Motor neuron (in vitro differentiated cells): ENCODE results near the gene MAGEB5. TPM values are rescaled to one million over a fixed set of nuclear protein-coding genes. Genes with fewer than 3 reads are reported as not detected.
"Not testable (repeated sequence)": the region's sequence is repeated elsewhere in the genome, so short reads cannot be mapped to it uniquely, and the experiment has no call there.

Experiments
- ATAC-seq, 8 experiments: fragments of 200-7000 bp; cut with Tn5 transposase; replicated peaks in 6 of 8; 2 replicates each; pipeline ENCODE4 v1.8.0; 2021; ENCODE audit warnings: mild to moderate bottlenecking in 8 of 8, moderate library complexity in 8 of 8
- H3K27ac ChIP-seq, 2 donors: fragments of 250-450 bp; sonication (Bioruptor Pico); 2 replicates each; pipeline ENCODE4 v1.9.0; 2021; ENCODE audit warnings: antibody characterized with exemption in 2 of 2, mild to moderate bottlenecking in 2 of 2, moderate library complexity in 1 of 2
- H3K4me1 ChIP-seq, 2 donors: fragments of 250-450 bp; sonication (Bioruptor Pico); replicated peaks in 1 of 2; 2 replicates each; pipeline ENCODE4 v1.6.1; 2021; ENCODE audit warnings: antibody characterized with exemption in 2 of 2, mild to moderate bottlenecking in 2 of 2, moderate library complexity in 1 of 2
- H3K4me3 ChIP-seq, 5 donors: fragments of 250-450 bp; sonication (Bioruptor Pico); 2 replicates each; pipeline ENCODE4 v1.9.0; 2021; ENCODE audit warnings: antibody characterized with exemption in 5 of 5, mild to moderate bottlenecking in 5 of 5, moderate library complexity in 4 of 5
- WGBS, 10 experiments: fragments of 450-650 bp; shearing (Covaris generic); methylation state at CpG; one replicate each; pipeline ENCODE4 v1.0.0; 2022; 5-methylcytosine and 5-hydroxymethylcytosine counted together
- in situ Hi-C, 9 experiments: fragments of 400-800 bp; cut with MboI; loops; one replicate each; pipeline ENCODE4 v1.15.0; 2021; ENCODE audit warnings: low sequenced_read_pairs in 9 of 9, low pct_unique_long_range_greater_than_20kb in 2 of 9; ENCODE audit not compliant: unreplicated experiment in 9 of 9
- total RNA-seq, 8 experiments: library from RNA; unstranded; fragments of 300-600 nt; gene quantifications; 2 replicates each; pipeline versions ENCODE4 v1.2.3 to v1.2.4, GENCODE V29; 2022

MAGEB5 gene, protein sequence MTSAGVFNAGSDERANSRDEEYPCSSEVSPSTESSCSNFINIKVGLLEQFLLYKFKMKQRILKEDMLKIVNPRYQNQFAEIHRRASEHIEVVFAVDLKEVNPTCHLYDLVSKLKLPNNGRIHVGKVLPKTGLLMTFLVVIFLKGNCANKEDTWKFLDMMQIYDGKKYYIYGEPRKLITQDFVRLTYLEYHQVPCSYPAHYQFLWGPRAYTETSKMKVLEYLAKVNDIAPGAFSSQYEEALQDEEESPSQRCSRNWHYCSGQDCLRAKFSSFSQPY
- total RNA-seq, result not detected

DNA sequence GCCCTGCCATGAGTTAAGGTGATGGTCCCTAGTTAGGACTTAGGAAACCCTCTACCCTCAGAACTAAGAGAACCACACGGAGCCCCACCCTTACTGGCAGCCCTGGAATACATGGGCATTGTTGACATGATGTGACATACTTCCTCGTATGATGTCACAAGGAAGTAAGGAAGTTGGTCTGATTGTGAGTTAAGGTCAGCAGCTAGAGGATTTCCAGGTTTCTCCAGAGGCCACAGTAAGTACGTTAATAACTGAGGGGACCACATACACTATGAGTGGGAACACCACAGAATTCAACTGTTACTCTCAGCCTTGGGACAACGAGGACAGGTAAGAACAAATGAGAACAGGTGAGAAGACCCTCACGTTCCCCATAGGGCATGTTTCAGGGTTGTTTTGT is at the start of gene MAGEB5:
Gene MAGEB5, plus strand, starts transcription at position 301 of the 400 bp plus-strand sequence. CDS start 1,133 bp downstream, outside the sequence.
- Histone ChIP-seq H3K27ac (no peak within 1 kb of the TSS), H3K4me3 (no peak within 1 kb of the TSS), H3K4me1 (no peaks in the 10 kb centered on the region)
- WGBS, 10 experiments, result 0 to 80% (median 12%) methylated on average over 1 to 4 of the region's 5 CpGs; no CpG with 5 or more reads in 6 of the 10 experiments
- in situ Hi-C loops, result no loop called here
- no peak for ATAC-seq

DNA sequence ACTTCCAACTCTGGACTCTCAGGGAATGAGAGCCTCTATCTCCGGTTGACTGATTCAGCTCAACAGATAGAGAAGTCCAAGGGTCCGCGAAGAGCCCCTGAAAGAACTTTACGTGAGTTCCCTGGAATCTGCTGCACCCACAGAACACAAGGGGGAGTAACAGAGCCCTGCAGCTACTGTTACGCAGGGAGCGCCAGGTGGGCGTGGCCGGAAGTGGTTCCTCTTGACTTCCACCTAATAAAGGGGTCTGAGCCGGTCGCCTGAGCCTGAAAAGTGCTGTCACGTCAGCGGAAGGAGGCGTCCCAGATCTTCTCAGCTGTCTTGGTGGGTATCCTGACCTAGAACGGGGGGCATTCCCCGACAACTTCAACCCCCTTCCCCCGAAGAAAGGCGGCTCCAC is 23.8 kb upstream of the MAGEB5 start, which contains the start of gene MAGEB6:
Gene MAGEB6, plus strand, starts transcription at position 237 of the 400 bp plus-strand sequence. CDS start 1,407 bp downstream, outside the sequence.
- Histone ChIP-seq H3K4me1 (no peaks in the 10 kb centered on the region), H3K27ac (no peak within 1 kb of the TSS), H3K4me3 (no peak within 1 kb of the TSS)
- ATAC-seq, result no peak
- in situ Hi-C loops, result no loop called here
- WGBS, 10 experiments, result 65% methylated on average over 5 of the region's 17 CpGs; no CpG with 5 or more reads in 9 of the 10 experiments

DNA sequence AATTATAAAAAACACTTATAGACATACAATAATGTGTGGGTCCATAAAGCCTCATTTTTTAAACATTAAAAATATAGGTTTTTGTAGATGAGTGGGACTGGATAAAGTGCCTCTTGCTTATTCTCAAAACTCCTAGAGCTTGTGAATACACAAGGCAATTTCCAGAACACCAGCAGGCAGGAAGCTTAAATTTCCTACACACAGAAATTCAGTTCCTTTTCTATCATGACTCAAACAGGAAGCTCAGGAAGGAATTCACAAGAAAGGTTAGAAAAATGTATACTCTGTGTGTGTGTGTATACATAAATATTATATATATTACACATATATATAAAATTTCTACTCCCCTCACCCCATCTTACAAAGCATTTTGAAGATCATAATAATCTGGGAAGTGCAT is 12.4 kb upstream of the MAGEB5 start:
- no peak overlapping the region for H3K4me3 ChIP-seq
- ATAC-seq, result no peak
- no peaks in the 10 kb centered on the region for H3K4me1 ChIP-seq
- in situ Hi-C loops, result no loop called here
- H3K27ac ChIP-seq, result no peak overlapping the region

GRCh38 chrX:26204717-26205116 is 11.3 kb upstream of the MAGEB5 start:
- 60% methylated on average over 2 of the region's 27 CpGs; no CpG with 5 or more reads in 9 of the 10 experiments for WGBS, 10 experiments

GRCh38 chrX:26208012-26208411 is 8.0 kb upstream of the MAGEB5 start:
- WGBS, 10 experiments, result 17 to 83% (median 25%) methylated on average over 1 to 3 of the region's 3 CpGs; no CpG with 5 or more reads in 7 of the 10 experiments
- no peak for ATAC-seq
- in situ Hi-C loops, result no loop called here
- Histone ChIP-seq H3K27ac (no peak overlapping the region), H3K4me3 (no peak overlapping the region), H3K4me1 (no peaks in the 10 kb centered on the region)

More at GRCh38 chrX:26204717-26205116, 11.3 kb upstream of the MAGEB5 start:
- H3K27ac ChIP-seq, H3K4me3 ChIP-seq, in situ Hi-C loops, H3K4me1 ChIP-seq, ATAC-seq: not testable (repeated sequence)

DNA sequence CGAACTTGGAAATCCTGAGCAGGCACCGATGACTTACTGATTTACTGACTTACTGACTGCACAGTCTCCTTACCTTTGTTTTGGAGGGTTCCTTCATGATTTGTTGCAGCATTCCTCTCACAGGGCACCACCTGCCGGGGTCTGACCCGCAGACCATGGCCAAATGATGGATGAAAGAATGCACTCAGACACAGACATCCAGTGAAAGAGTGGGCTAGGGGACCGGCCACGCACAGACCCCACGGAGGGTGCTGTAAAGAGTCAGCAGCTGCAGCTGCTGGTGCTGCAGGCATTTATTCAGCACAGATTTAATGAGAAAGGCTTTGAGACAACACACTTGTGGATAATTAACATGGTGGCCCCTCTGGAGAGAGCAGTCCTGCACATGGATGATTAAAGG is 3.4 kb downstream of the MAGEB5 start:
- no peak overlapping the region for H3K4me3 ChIP-seq
- in situ Hi-C loops, result no loop called here
- H3K27ac ChIP-seq, result no peak overlapping the region
- WGBS, 10 experiments, result 0 to 60% (median 40%) methylated on average over 1 to 3 of the region's 7 CpGs; no CpG with 5 or more reads in 5 of the 10 experiments
- ATAC-seq, result peak in 5 of 8 experiments; percentile 22 to 76 (median 46)
- no peaks in the 10 kb centered on the region for H3K4me1 ChIP-seq

- Histone ChIP-seq H3K4me1 (no peaks in the 10 kb centered on the region), H3K4me3 (no peak overlapping the region), H3K27ac (no peak overlapping the region)
- no peak for ATAC-seq
- in situ Hi-C loops, result no loop called here
- 0 to 100% (median 17%) methylated on average over 1 of the region's 1 CpG; no CpG with 5 or more reads in 5 of the 10 experiments for WGBS, 10 experiments
These were observed 18.2 kb downstream of the MAGEB5 start for GRCh38 chrX:26234177-26234576.

GRCh38 chrX:26253526-26253925 is 37.6 kb downstream of the MAGEB5 start:
- Histone ChIP-seq H3K4me3 (no peak overlapping the region), H3K4me1 (no peaks in the 10 kb centered on the region), H3K27ac (no peak overlapping the region)
- in situ Hi-C loops, result no loop called here
- no peak for ATAC-seq
- WGBS, 10 experiments, result 4 to 100% (median 36%) methylated on average over 1 to 3 of the region's 3 CpGs; no CpG with 5 or more reads in 3 of the 10 experiments

GRCh38 chrX:26254436-26254835 is 38.5 kb downstream of the MAGEB5 start:
- no peak for ATAC-seq
- in situ Hi-C loops, result no loop called here
- no peak overlapping the region for H3K27ac ChIP-seq
- 0 to 53% methylated on average over 2 to 4 of the region's 9 CpGs; no CpG with 5 or more reads in 8 of the 10 experiments for WGBS, 10 experiments
- no peaks in the 10 kb centered on the region for H3K4me1 ChIP-seq
- H3K4me3 ChIP-seq, result no peak overlapping the region

DNA sequence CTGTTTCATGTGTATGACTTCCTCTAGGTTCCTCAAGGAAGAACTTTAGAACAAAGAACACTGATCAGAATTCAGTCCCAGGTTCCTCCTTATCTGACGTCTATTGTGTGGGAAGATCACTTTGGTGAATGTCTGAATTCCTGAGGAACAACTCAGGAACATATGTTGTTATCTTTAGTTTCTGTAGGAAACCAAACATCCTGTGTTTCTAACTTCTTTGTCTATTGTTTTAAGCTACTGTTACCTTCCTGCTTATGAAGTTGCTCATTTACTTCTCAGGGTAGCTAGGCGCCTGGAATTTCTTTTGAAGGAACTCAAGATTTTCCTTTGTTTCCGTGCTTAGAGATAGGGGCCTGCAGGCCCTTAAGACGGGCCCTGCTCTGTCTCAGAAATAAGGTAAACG is 46.2 kb downstream of the MAGEB5 start:
- Histone ChIP-seq H3K27ac (no peak overlapping the region), H3K4me1 (no peaks in the 10 kb centered on the region), H3K4me3 (no peak overlapping the region)
- no peak for ATAC-seq
- in situ Hi-C loops, result no loop called here
- WGBS, 10 experiments, result 0 to 100% (median 56%) methylated on average over 1 to 4 of the region's 5 CpGs; no CpG with 5 or more reads in 2 of the 10 experiments

Other genes starting within 250 kb of the MAGEB5 start
- not detected for gene MAGEB18, start 77.8 kb upstream of the MAGEB5 start, total RNA-seq
- not detected for gene MAGEB6B, start 55.6 kb upstream of the MAGEB5 start, total RNA-seq
- gene MAGEB6, start 23.7 kb upstream of the MAGEB5 start, total RNA-seq, result under 1 TPM in 2 of 8 experiments, not detected in 6; 0.09 to 0.28 TPM